PC-9 (cell line): Measurements from ENCODE around the gene WAS. TPM values are rescaled to one million over a fixed set of nuclear protein-coding genes. Genes with fewer than 3 reads are reported as not detected.
"Not testable (repeated sequence)": the region's sequence is repeated elsewhere in the genome, so short reads cannot be mapped to it uniquely, and the experiment has no call there.

Source experiments
- BruUV-seq: library from RNA; stranded (reverse); fragments of 400-500 nt; replicated peaks from 2 replicates; lab custom pipeline; 2021; lab: Mats Ljungman, UMichigan
- CTCF ChIA-PET: fragments of 300-600 bp; sonication (Branson Sonifier 250); formaldehyde crosslinking; loops from one replicate; lab custom pipeline; 2022; ENCODE audit warnings: antibody characterized with exemption; lab: Charles Lee
- POLR2A ChIA-PET: fragments of 300-600 bp; sonication (Branson Sonifier 250); formaldehyde crosslinking; loops from one replicate; lab custom pipeline; 2022; ENCODE audit warnings: antibody characterized with exemption; ENCODE audit not compliant: unreplicated experiment; lab: Charles Lee
- DNase-seq, 2 experiments: peaks; one replicate each; pipeline versions ENCODE4 v3.0.0 to v3.0.0-alpha.2; 2015 to 2022; ENCODE audit warnings: mixed read lengths in 1 of 2
- H2AFZ ChIP-seq: fragments of 200-600 bp; sonication (generic); 2 replicates; pipeline ENCODE4 v1.8.1; 2017; ENCODE audit warnings: antibody characterized with exemption
- H3F3A ChIP-seq: fragments of 200-600 bp; sonication (generic); 2 replicates; pipeline ENCODE4 v1.8.1; 2017; ENCODE audit warnings: antibody characterized with exemption, mild to moderate bottlenecking, low read depth; ENCODE audit not compliant: insufficient read depth
- H3K27ac ChIP-seq: fragments of 200-600 bp; sonication (generic); 2 replicates; pipeline ENCODE4 v1.6.1; 2016; ENCODE audit warnings: mixed run types
- H3K27me3 ChIP-seq: fragments of 200-600 bp; sonication (generic); 2 replicates; pipeline ENCODE4 v1.6.1; 2016; ENCODE audit warnings: low read depth, mixed run types; ENCODE audit not compliant: insufficient read depth
- H3K36me3 ChIP-seq: fragments of 200-600 bp; sonication (generic); 2 replicates; pipeline ENCODE4 v1.6.1; 2016; ENCODE audit warnings: low read depth, mixed run types
- H3K4me1 ChIP-seq: fragments of 200-600 bp; sonication (generic); replicated peaks from 2 replicates; pipeline ENCODE4 v1.6.1; 2016; ENCODE audit warnings: mixed run types; ENCODE audit not compliant: insufficient read depth
- H3K4me2 ChIP-seq: fragments of 200-600 bp; sonication (generic); 2 replicates; pipeline ENCODE4 v1.6.1; 2017; ENCODE audit warnings: mixed run types
- H3K4me3 ChIP-seq: fragments of 200-600 bp; sonication (generic); 2 replicates; pipeline ENCODE4 v1.6.1; 2016; ENCODE audit warnings: mixed run types
- H3K79me2 ChIP-seq: fragments of 200-600 bp; sonication (generic); 2 replicates; pipeline ENCODE4 v1.6.1; 2017; ENCODE audit warnings: low read depth, mixed run types
- H3K9me2 ChIP-seq: fragments of 200-600 bp; sonication (generic); 2 replicates; pipeline ENCODE4 v1.8.1; 2017; ENCODE audit warnings: mild to moderate bottlenecking; ENCODE audit not compliant: insufficient read depth
- H3K9me3 ChIP-seq: fragments of 200-600 bp; sonication (generic); 2 replicates; pipeline ENCODE4 v1.8.1; 2016; ENCODE audit warnings: low read depth; ENCODE audit not compliant: insufficient read depth
- H4K20me1 ChIP-seq: fragments of 200-600 bp; sonication (generic); 2 replicates; pipeline ENCODE4 v1.8.1; 2017; ENCODE audit not compliant: insufficient read depth
- CTCF ChIP-seq: fragments of 200-600 bp; sonication (generic); conservative IDR thresholded peaks from 2 replicates; pipeline ENCODE4 v1.6.1; 2017; ENCODE audit warnings: mixed run types, antibody characterized with exemption, mild to moderate bottlenecking, moderate library complexity
- EZH2 ChIP-seq: fragments of 200-600 bp; sonication (generic); IDR thresholded peaks from 2 replicates; pipeline ENCODE4 v1.8.0; 2017; ENCODE audit warnings: antibody characterized with exemption, low read depth
- intact Hi-C: fragments of 100-400 bp; cut with micrococcal nuclease; formaldehyde crosslinking; loops from one replicate; pipeline ENCODE4 v1.10.0; 2022; ENCODE audit not compliant: unreplicated experiment
- total RNA-seq: library from RNA; stranded (reverse); gene quantifications from 2 replicates; pipeline ENCODE4 v1.2.3, GENCODE V29; 2021

WAS gene
- total RNA-seq, 1 experiment from 2014 or later = 0.22 TPM

GRCh38 chrX:48676106-48676892 lies 7.3 kb upstream of the WAS start:
- Histone ChIP-seq H3F3A (no peaks in the 10 kb centered on the region), H4K20me1 (no peaks in the 10 kb centered on the region), H3K9me2 (no peaks in the 10 kb centered on the region), H3K9me3 (no peaks in the 10 kb centered on the region), H3K79me2 (no peaks in the 10 kb centered on the region), H3K27ac (peak overlapping the region; percentile 47), H3K4me2 (peak overlapping the region; percentile 69), H3K27me3 (no peaks in the 10 kb centered on the region), H2AFZ (peak overlapping the region; percentile 74), H3K4me1 (no peaks in the 10 kb centered on the region), H3K4me3 (peak overlapping the region; percentile 60), H3K36me3 (no peaks in the 10 kb centered on the region)
- peak; percentile 75 to 80 for DNase-seq
- TF ChIP-seq CTCF (no peak), EZH2 (no peak)
- no TSS peak for BruUV-seq
- intact Hi-C loops = no loop called here
- ChIA-PET POLR2A (interaction anchor here (0.6 kb wide), 2 partner anchors 231 to 283 kb away, joined by 3 to 5 read pairs; no protein-coding TSS in a partner anchor), CTCF (interaction anchor here (0.6 kb wide), 1 partner anchor 367 kb away, joined by 13 read pairs; the partner anchor contains the start of gene TFE3)

GRCh38 chrX:48676893-48677270 lies 6.7 kb upstream of the WAS start:
- ChIA-PET CTCF (interaction anchor here (0.6 kb wide), 1 partner anchor 366 kb away, joined by 13 read pairs; the partner anchor contains the start of gene TFE3), POLR2A (interaction anchor here (0.6 kb wide), 1 partner anchor 282 kb away, joined by 5 read pairs; no protein-coding TSS in a partner anchor)

GRCh38 chrX:48677516-48677915 lies 6.1 kb upstream of the WAS start:
- Histone ChIP-seq H3F3A (no peaks in the 10 kb centered on the region), H3K9me2 (no peaks in the 10 kb centered on the region), H3K4me2 (peak overlapping the region; percentile 69), H3K4me3 (no peak overlapping the region; the same call in 1 of the 2 replicates), H2AFZ (no peak overlapping the region), H3K4me1 (no peaks in the 10 kb centered on the region), H4K20me1 (no peaks in the 10 kb centered on the region), H3K36me3 (no peaks in the 10 kb centered on the region), H3K27me3 (no peaks in the 10 kb centered on the region), H3K9me3 (no peaks in the 10 kb centered on the region), H3K27ac (no peak overlapping the region), H3K79me2 (no peaks in the 10 kb centered on the region)
- POLR2A ChIA-PET = no interaction called here
- CTCF ChIA-PET = no interaction called here
- intact Hi-C loops = no loop called here
- TSS peak; percentile 79 for BruUV-seq
- TF ChIP-seq EZH2 = no peak
- no peak for TF ChIP-seq CTCF
- no peak for DNase-seq

More at GRCh38 chrX:48676893-48677270, 6.7 kb upstream of the WAS start:
- Histone ChIP-seq H3K36me3 (no peaks in the 10 kb centered on the region), H4K20me1 (no peaks in the 10 kb centered on the region), H3K27ac (no peak overlapping the region), H3K9me2 (no peaks in the 10 kb centered on the region), H3F3A (no peaks in the 10 kb centered on the region), H3K9me3 (no peaks in the 10 kb centered on the region), H3K79me2 (no peaks in the 10 kb centered on the region), H3K27me3 (no peaks in the 10 kb centered on the region), H3K4me2 (peak overlapping the region; percentile 69), H2AFZ (peak overlapping the region; percentile 68), H3K4me1 (no peaks in the 10 kb centered on the region), H3K4me3 (peak overlapping the region; percentile 60)
- DNase-seq = peak in 1 of 2 experiments; percentile 1
- intact Hi-C loops = no loop called here
- no TSS peak for BruUV-seq
- TF ChIP-seq CTCF (no peak), EZH2 (no peak)

- not testable (repeated sequence) for H3K27ac ChIP-seq
Observed at GRCh38 chrX:48680467-48680866, 3.1 kb upstream of the WAS start.

GRCh38 chrX:48680925-48681324 lies 2.7 kb upstream of the WAS start:
- H3K79me2 ChIP-seq, H3K27me3 ChIP-seq, H4K20me1 ChIP-seq, H3K4me2 ChIP-seq, H3F3A ChIP-seq, H3K9me2 ChIP-seq, H3K4me1 ChIP-seq, DNase-seq, CTCF ChIA-PET, H3K9me3 ChIP-seq, BruUV-seq, intact Hi-C loops, H3K4me3 ChIP-seq, POLR2A ChIA-PET, H3K36me3 ChIP-seq, H2AFZ ChIP-seq, H3K27ac ChIP-seq: not testable (repeated sequence)

More at GRCh38 chrX:48680467-48680866, 3.1 kb upstream of the WAS start:
- DNase-seq, H3F3A ChIP-seq, POLR2A ChIA-PET, H3K9me3 ChIP-seq, BruUV-seq, H3K36me3 ChIP-seq, CTCF ChIA-PET, H2AFZ ChIP-seq, H3K27me3 ChIP-seq, H3K4me1 ChIP-seq, H3K4me2 ChIP-seq, H3K79me2 ChIP-seq, H3K9me2 ChIP-seq, H3K4me3 ChIP-seq, H4K20me1 ChIP-seq, intact Hi-C loops: not testable (repeated sequence)
